Activated naive CD8-positive, alpha-beta T cell treated with anti-CD3 and anti-CD28 coated beads, Interleukin-2, amount 10 ng/mL, durations not matched to agents 7 days and 5 days (primary cell): ENCODE measurements around the gene YWHAH. TPM values are rescaled to one million over a fixed set of nuclear protein-coding genes. Genes with fewer than 3 reads are reported as not detected.
A peak's percentile ranks its signal among the peaks of the same experiment; 100 is the strongest.

Experiments used
- ATAC-seq: fragments of 150-1000 bp; cut with Tn5 transposase; one replicate; pipeline ENCODE4 v1.10.0; 2021; ENCODE audit warnings: low read depth, moderate library complexity
- POLR2A ChIA-PET: fragments of 350-600 bp; sonication (Branson Sonifier 250); formaldehyde crosslinking; loops from one replicate; lab custom pipeline; 2021; ENCODE audit warnings: antibody characterized with exemption; lab: Charles Lee
- DNase-seq: peaks from one replicate; pipeline ENCODE4 v3.0.0; 2021
- H3K27ac Mint-ChIP-seq: one replicate; pipeline ENCODE4 v1.8.0; 2022; ENCODE audit warnings: mild to moderate bottlenecking, mixed read lengths
- H3K27me3 Mint-ChIP-seq: one replicate; pipeline ENCODE4 v1.8.0; 2022; ENCODE audit warnings: mild to moderate bottlenecking, moderate library complexity, mixed read lengths
- H3K36me3 Mint-ChIP-seq: one replicate; pipeline ENCODE4 v1.8.0; 2021; ENCODE audit warnings: mild to moderate bottlenecking, mixed read lengths
- H3K4me1 Mint-ChIP-seq: one replicate; pipeline ENCODE4 v1.8.0; 2021; ENCODE audit warnings: mixed read lengths
- H3K4me3 Mint-ChIP-seq: one replicate; pipeline ENCODE4 v1.8.0; 2022; ENCODE audit warnings: mild to moderate bottlenecking, moderate library complexity, mixed read lengths
- H3K9me3 Mint-ChIP-seq: one replicate; pipeline ENCODE4 v1.8.0; 2021; ENCODE audit warnings: mixed read lengths
- total RNA-seq, 2 experiments: library from RNA; stranded (reverse); gene quantifications; one replicate each; pipeline ENCODE4 v1.2.3, GENCODE V29; 2021

YWHAH gene
- total RNA-seq, 2 experiments from 2014 or later, result 159 to 160 TPM

- Mint-ChIP-seq H3K4me3 (no peak overlapping the region), H3K9me3 (no peaks in the 10 kb centered on the region), H3K27me3 (no peaks in the 10 kb centered on the region), H3K4me1 (peaks cover 2% of the 10 kb centered on the region), H3K27ac (no peak overlapping the region), H3K36me3 (peaks cover 3% of the 10 kb centered on the region)
- POLR2A ChIA-PET, result interaction anchor here (0.5 kb wide), 1 partner anchor 17 kb away, joined by 3 read pairs; no protein-coding TSS in a partner anchor
- DNase-seq, result no peak
- ATAC-seq, result no peak
Observed at GRCh38 chr22:31911565-31912406, 32.5 kb upstream of the YWHAH start.

- POLR2A ChIA-PET, result interaction anchor here (0.5 kb wide), 1 partner anchor 18 kb away, joined by 3 read pairs; no protein-coding TSS in a partner anchor
- H3K9me3 Mint-ChIP-seq, result no peaks in the 10 kb centered on the region
- no peak overlapping the region for H3K27ac Mint-ChIP-seq
- no peaks in the 10 kb centered on the region for H3K27me3 Mint-ChIP-seq
- ATAC-seq (no peak), DNase-seq (no peak)
- no peak overlapping the region for H3K4me3 Mint-ChIP-seq
- H3K4me1 Mint-ChIP-seq, result peaks cover 2% of the 10 kb centered on the region
- peaks cover 3% of the 10 kb centered on the region for H3K36me3 Mint-ChIP-seq
Observed at GRCh38 chr22:31912407-31912743, 32.0 kb upstream of the YWHAH start.

GRCh38 chr22:31915586-31915985 lies 28.7 kb upstream of the YWHAH start:
- POLR2A ChIA-PET, result interaction anchor here (0.7 kb wide), 1 partner anchor 285 kb away, joined by 4 read pairs; no protein-coding TSS in a partner anchor
- Mint-ChIP-seq H3K4me1 (peaks cover 2% of the 10 kb centered on the region), H3K27ac (no peak overlapping the region)

GRCh38 chr22:31917227-31917921 lies 27.0 kb upstream of the YWHAH start:
- Mint-ChIP-seq H3K4me3 (no peak overlapping the region), H3K27ac (no peak overlapping the region), H3K4me1 (peaks cover 3% of the 10 kb centered on the region), H3K27me3 (no peaks in the 10 kb centered on the region), H3K9me3 (no peaks in the 10 kb centered on the region), H3K36me3 (no peaks in the 10 kb centered on the region)
- DNase-seq, result no peak
- peak; percentile 50 for ATAC-seq
- POLR2A ChIA-PET, result no interaction called here

More at GRCh38 chr22:31915586-31915985, 28.7 kb upstream of the YWHAH start:
- H3K36me3 Mint-ChIP-seq, result no peaks in the 10 kb centered on the region
- H3K9me3 Mint-ChIP-seq, result no peaks in the 10 kb centered on the region
- ATAC-seq (no peak), DNase-seq (no peak)
- H3K27me3 Mint-ChIP-seq, result no peaks in the 10 kb centered on the region
- no peak overlapping the region for H3K4me3 Mint-ChIP-seq

GRCh38 chr22:31919730-31920129 lies 24.6 kb upstream of the YWHAH start:
- Mint-ChIP-seq H3K4me3 (no peak overlapping the region), H3K27me3 (peaks cover 6% of the 10 kb centered on the region), H3K9me3 (no peaks in the 10 kb centered on the region), H3K4me1 (peaks cover 13% of the 10 kb centered on the region), H3K27ac (no peak overlapping the region), H3K36me3 (no peaks in the 10 kb centered on the region)
- POLR2A ChIA-PET, result no interaction called here
- DNase-seq, result no peak
- no peak for ATAC-seq

- peaks cover 13% of the 10 kb centered on the region for H3K4me1 Mint-ChIP-seq
Observed at GRCh38 chr22:31920306-31920705, 24.0 kb upstream of the YWHAH start.

GRCh38 chr22:31921106-31921505 lies 23.2 kb upstream of the YWHAH start:
- no peak overlapping the region for H3K27ac Mint-ChIP-seq
- POLR2A ChIA-PET, result no interaction called here
- peaks cover 17% of the 10 kb centered on the region for H3K27me3 Mint-ChIP-seq
- no peak overlapping the region for H3K4me3 Mint-ChIP-seq
- H3K4me1 Mint-ChIP-seq, result peaks cover 13% of the 10 kb centered on the region
- H3K9me3 Mint-ChIP-seq, result no peaks in the 10 kb centered on the region
- no peaks in the 10 kb centered on the region for H3K36me3 Mint-ChIP-seq
- ATAC-seq (no peak), DNase-seq (no peak)

More at GRCh38 chr22:31920306-31920705, 24.0 kb upstream of the YWHAH start:
- no peak for DNase-seq
- Mint-ChIP-seq H3K9me3 (no peaks in the 10 kb centered on the region), H3K4me3 (no peak overlapping the region), H3K27me3 (peaks cover 10% of the 10 kb centered on the region), H3K27ac (no peak overlapping the region), H3K36me3 (no peaks in the 10 kb centered on the region)
- ATAC-seq, result no peak
- POLR2A ChIA-PET, result no interaction called here

- ATAC-seq (no peak), DNase-seq (no peak)
- Mint-ChIP-seq H3K27ac (no peak overlapping the region), H3K27me3 (peaks cover 17% of the 10 kb centered on the region), H3K4me1 (peaks cover 12% of the 10 kb centered on the region), H3K36me3 (no peaks in the 10 kb centered on the region), H3K4me3 (no peak overlapping the region), H3K9me3 (no peaks in the 10 kb centered on the region)
- POLR2A ChIA-PET, result interaction anchor here (0.5 kb wide), 1 partner anchor 171 kb away, joined by 3 read pairs; no protein-coding TSS in a partner anchor
Observed at GRCh38 chr22:31922534-31922933, 21.8 kb upstream of the YWHAH start.

- Mint-ChIP-seq H3K9me3 (no peaks in the 10 kb centered on the region), H3K36me3 (no peaks in the 10 kb centered on the region), H3K27ac (no peak overlapping the region), H3K27me3 (peaks cover 17% of the 10 kb centered on the region), H3K4me3 (no peak overlapping the region), H3K4me1 (peaks cover 12% of the 10 kb centered on the region)
- DNase-seq, result no peak
- POLR2A ChIA-PET, result interaction anchor here (0.5 kb wide), 1 partner anchor 172 kb away, joined by 3 read pairs; no protein-coding TSS in a partner anchor
- ATAC-seq, result no peak
Observed at GRCh38 chr22:31923136-31923535, 21.2 kb upstream of the YWHAH start.

GRCh38 chr22:31923747-31924146 lies 20.6 kb upstream of the YWHAH start:
- no peak for DNase-seq
- H3K4me3 Mint-ChIP-seq, result no peak overlapping the region
- no peak for ATAC-seq
- H3K9me3 Mint-ChIP-seq, result no peaks in the 10 kb centered on the region
- H3K27me3 Mint-ChIP-seq, result peaks cover 17% of the 10 kb centered on the region
- H3K4me1 Mint-ChIP-seq, result peaks cover 12% of the 10 kb centered on the region
- no peaks in the 10 kb centered on the region for H3K36me3 Mint-ChIP-seq
- no peak overlapping the region for H3K27ac Mint-ChIP-seq
- POLR2A ChIA-PET, result no interaction called here

- Mint-ChIP-seq H3K27me3 (peaks cover 17% of the 10 kb centered on the region), H3K9me3 (no peaks in the 10 kb centered on the region), H3K4me1 (peaks cover 12% of the 10 kb centered on the region), H3K36me3 (no peaks in the 10 kb centered on the region), H3K27ac (no peak overlapping the region), H3K4me3 (no peak overlapping the region)
- DNase-seq (no peak), ATAC-seq (no peak)
- POLR2A ChIA-PET, result no interaction called here
Observed at GRCh38 chr22:31925056-31925455, 19.3 kb upstream of the YWHAH start.

- DNase-seq (no peak), ATAC-seq (no peak)
- Mint-ChIP-seq H3K9me3 (no peaks in the 10 kb centered on the region), H3K36me3 (no peaks in the 10 kb centered on the region), H3K27ac (no peak overlapping the region), H3K4me3 (no peak overlapping the region), H3K4me1 (peaks cover 12% of the 10 kb centered on the region), H3K27me3 (peaks cover 17% of the 10 kb centered on the region)
- POLR2A ChIA-PET, result no interaction called here
Observed at GRCh38 chr22:31926024-31926423, 18.3 kb upstream of the YWHAH start.

GRCh38 chr22:31926969-31927368 lies 17.4 kb upstream of the YWHAH start:
- H3K36me3 Mint-ChIP-seq, result no peaks in the 10 kb centered on the region
- H3K4me3 Mint-ChIP-seq, result no peak overlapping the region
- no peaks in the 10 kb centered on the region for H3K9me3 Mint-ChIP-seq
- POLR2A ChIA-PET, result no interaction called here
- peaks cover 11% of the 10 kb centered on the region for H3K4me1 Mint-ChIP-seq
- DNase-seq (no peak), ATAC-seq (no peak)
- H3K27me3 Mint-ChIP-seq, result peaks cover 17% of the 10 kb centered on the region
- H3K27ac Mint-ChIP-seq, result no peak overlapping the region
